ENCODE results near the gene MLF2.

Gene MLF2, protein sequence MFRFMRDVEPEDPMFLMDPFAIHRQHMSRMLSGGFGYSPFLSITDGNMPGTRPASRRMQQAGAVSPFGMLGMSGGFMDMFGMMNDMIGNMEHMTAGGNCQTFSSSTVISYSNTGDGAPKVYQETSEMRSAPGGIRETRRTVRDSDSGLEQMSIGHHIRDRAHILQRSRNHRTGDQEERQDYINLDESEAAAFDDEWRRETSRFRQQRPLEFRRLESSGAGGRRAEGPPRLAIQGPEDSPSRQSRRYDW

GRCh38 chr12:6752921-6753771, at the start of gene MLF2:
Gene MLF2, minus strand, starts transcription at chr12:6753141. Its CDS starts 807 bp downstream, at chr12:6752334.
- peak; percentile 97 for DNase-seq (ENCODE audit: low spot score)

DNA sequence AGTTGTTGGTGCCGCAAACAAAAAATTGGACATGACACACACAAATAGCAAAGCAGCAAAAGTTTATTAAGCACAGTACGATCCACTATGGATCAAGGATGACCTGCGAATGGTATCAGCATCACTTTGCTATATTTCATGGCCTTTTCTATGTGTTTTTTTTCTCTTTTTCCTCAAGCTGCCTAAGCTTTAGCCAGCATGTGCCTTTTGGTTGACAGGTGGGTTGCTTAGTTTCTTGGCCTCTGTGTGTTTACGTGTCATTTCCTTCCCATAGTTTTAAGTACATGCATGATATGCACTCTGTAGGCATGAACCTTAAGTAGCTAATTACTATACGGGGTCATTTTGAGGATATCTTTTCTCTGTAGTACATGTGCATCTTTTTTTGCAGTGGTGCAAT, 46.2 kb upstream of the MLF2 start:
- no peak for DNase-seq (ENCODE audit: low spot score)

DNA sequence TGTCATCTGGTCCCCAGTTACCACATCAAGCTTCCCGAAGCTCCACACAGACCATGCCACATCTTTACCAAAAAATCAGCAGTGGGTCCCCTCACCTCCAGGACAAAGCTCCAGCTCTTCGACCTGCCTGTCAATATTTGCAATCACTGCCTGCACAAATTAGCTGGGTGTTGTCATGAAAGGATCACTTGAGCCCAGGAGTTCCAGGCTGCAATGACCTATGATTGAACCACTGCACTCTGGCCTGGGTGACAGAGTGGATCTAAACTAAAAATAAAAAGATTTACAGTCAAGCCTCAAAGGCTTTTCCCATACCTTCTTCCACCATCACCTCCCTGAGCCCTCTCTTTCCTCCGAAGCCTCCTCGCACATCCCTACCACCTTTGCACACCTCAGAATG, 43.6 kb upstream of the MLF2 start:
- no peak for DNase-seq (ENCODE audit: low spot score)

- no peak for DNase-seq (ENCODE audit: low spot score)
Observed at GRCh38 chr12:6795088-6795487, 42.1 kb upstream of the MLF2 start.

- DNase-seq (ENCODE audit: low spot score), result peak; percentile 43
Observed at GRCh38 chr12:6792522-6793201, 39.7 kb upstream of the MLF2 start.

DNA sequence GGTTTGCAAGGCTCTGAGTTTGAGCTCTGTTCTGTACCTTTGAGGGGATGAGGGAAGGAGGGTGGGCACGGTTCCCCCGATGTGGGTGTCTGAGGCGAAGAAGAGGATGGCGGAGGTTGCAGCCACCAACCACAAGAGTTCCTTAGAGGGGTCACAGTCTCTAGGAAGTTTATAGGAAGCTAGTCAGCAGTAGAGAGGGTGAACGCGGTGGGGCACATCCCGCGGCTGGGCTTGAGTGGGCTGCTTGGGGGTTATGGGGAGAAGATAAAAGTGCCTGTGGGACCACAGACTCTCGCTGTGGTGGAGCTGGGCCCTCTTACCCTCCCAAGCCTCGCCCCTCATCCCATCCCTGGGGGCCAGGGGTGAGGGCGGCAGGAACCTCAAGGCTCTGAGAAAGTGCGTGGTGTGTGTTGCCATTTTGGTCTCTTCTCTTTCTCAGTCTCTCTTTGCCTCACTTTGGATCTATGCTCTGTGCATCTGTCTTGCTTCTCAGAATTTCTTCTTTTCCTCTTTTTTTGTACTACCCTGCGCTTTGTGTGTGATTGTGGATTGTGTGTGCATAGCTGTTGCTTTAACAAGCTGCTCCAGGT, 39.1 kb upstream of the MLF2 start:
- no peak for DNase-seq (ENCODE audit: low spot score)

GRCh38 chr12:6790496-6791150, 37.7 kb upstream of the MLF2 start:
- peak; percentile 49 for DNase-seq (ENCODE audit: low spot score)

GRCh38 chr12:6788972-6789924, 36.3 kb upstream of the MLF2 start, which contains the start of gene CD4:
Gene CD4, plus strand, starts transcription at chr12:6789528. Its CDS starts 10,611 bp downstream, at chr12:6800139.
- DNase-seq (ENCODE audit: low spot score), result peak; percentile 68

DNA sequence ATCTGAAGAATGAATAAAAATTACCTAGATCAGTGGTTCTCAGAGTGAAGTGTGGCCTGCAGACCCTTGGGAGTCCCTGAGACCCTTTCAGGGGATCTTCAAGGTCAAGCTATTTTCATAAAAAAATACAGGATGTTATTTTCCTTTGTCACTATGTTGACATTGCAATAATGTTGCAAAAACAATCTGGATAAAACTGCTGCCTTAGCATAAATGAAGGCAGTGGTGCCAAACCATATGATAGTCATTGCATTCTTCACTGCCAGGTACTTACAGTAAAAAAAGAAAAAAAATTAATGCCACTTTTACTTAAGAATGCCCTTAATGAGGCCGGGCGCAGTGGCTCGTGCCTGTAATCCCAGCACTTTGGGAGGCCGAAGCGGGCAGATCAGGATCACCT, 34.4 kb upstream of the MLF2 start:
- no peak for DNase-seq (ENCODE audit: low spot score)

DNA sequence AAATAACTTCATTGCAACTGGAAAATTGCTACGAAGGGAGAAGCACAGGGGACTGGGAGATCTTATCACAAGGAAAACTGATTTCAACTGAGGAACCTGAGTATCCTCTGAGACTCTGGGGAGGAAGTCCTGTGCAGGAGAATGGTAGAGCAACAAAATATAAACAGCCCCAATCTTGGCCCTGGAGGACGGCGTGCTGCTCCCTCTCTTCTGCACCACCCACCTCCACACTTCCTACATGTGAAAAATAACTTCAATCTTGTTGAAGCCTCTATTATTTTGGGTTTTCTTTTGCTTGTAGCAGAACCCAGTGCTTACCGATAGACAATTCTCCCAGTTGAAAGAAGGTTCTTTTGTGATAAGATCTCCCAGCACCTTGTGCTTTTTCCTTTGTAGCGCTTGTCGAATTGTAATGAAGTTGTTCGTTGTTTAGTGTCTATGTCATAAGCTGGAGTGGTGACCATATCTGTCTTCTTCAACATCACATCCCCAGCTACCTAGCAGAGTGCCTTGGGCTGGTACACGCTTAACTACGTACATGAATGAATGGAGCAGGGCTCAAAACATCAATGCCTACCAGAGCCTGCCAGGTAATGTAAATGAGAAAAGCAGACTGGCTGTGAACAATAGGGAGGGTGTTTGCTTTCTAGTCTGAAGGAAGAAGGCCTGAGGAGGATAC, 33.6 kb upstream of the MLF2 start:
- no peak for DNase-seq (ENCODE audit: low spot score)

DNA sequence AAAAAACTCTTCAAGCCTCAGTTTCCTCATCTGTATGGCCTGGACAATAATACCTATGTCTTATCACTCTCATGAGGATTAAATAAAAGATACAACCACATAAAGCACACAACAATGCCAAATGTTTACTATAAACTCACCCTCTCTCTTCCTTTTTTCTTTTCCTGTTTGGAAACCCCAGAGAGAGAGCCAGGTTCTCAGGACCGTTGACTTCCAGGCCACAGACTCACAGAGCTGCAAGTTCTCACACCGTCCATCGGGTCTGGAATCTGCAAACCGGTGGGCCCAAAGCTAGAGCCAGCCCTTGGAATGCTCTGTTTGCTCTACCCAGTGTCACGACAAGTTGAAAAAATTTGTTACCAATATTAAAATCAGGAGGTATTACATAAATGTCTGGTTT, 31.8 kb upstream of the MLF2 start:
- no peak for DNase-seq (ENCODE audit: low spot score)

DNA sequence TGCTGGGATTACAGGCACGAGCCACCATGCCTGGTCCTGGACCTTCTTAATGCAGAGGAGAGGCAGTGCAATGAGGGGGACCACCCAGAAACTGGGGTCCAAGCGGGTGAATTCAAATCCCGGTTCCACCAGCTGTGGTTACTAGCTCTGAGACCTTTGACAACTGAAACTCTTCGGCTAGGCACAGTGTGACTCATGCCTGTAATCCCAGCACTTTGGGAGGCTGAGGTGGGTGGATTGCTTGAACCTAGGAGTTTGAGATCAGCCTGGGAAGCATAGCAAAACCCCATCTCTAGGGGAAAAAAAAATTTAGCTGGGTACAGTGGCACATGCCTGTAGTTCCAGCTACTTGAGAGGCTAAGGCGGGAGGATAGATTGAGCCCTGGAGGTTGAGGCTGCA, 31.4 kb upstream of the MLF2 start:
- no peak for DNase-seq (ENCODE audit: low spot score)

- DNase-seq (ENCODE audit: low spot score), result no peak
Observed at GRCh38 chr12:6783828-6784227, 30.9 kb upstream of the MLF2 start.

DNA sequence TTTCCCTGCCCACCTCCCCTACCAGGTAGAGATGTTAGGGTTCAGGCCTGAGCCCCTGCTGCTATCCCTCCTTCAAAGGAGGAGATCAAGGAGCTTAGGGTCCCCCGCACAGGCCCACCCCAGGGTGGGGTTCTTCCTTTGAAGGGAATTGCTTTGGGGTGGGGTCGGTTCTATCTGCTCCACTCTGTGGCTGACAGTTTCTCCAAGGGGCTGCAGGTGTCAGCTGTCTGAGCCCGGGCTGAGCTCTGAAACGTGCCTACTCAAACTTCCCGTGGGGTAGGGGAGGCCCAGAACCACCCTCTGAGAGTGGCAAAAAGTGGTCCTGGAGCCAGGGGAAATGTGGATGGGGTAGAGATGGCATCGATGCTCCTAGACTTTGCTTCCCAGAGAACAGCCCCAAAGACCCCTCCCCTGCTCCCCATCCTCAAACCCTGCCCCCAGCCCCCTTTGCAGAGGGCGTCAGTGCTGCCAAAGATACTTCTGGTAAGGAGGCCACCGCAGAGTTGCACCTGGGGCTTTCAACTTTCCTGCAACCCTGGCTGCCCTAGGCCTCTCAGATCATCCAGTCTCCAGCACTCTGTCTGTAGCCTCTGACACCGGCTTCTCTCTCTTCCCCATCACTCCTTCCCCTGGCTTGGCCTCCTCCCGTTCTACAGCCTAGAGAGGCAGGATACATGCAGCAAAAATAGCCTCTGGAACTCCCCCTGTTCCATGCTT, 30.1 kb upstream of the MLF2 start:
- no peak for DNase-seq (ENCODE audit: low spot score)

DNA sequence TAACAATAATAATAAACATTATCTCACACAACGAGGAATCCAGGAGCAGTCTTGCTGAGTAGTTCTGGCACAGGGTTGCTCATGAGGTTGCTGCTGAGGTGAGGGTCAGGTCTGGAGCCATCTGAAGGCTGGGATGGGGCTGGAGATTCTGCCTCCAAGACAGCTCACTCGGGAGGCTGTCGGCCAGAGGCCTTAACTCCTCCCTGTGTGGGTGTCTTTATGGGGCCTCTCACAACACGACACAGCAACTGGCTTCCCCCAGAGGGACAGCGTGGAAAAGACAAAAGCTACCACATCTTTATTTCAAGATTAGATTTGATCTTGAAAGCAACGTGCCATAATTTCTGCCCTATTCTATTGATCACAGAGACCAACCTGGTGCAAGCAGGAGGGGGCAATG, 29.2 kb upstream of the MLF2 start:
- DNase-seq (ENCODE audit: low spot score), result no peak

DNA sequence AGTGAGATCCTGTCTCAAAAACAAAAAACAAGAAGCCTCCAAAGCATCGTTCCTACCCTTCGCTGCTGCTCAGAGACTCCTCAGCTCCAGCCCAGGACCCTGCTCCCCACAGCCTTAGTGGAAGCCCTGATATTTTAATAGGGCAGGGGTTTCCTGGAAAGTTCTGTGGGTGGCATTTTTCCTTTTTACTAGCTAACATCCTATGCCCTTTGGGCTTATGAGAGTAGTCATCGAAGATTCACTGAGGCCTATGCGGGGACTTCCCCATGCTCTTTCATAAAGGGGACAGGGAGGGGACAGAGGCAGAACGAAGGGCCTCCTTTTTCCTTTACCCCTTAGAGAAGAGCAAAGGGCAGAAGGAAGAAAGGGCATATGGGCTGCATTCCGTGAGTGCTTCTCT, 27.6 kb upstream of the MLF2 start:
- no peak for DNase-seq (ENCODE audit: low spot score)

DNA sequence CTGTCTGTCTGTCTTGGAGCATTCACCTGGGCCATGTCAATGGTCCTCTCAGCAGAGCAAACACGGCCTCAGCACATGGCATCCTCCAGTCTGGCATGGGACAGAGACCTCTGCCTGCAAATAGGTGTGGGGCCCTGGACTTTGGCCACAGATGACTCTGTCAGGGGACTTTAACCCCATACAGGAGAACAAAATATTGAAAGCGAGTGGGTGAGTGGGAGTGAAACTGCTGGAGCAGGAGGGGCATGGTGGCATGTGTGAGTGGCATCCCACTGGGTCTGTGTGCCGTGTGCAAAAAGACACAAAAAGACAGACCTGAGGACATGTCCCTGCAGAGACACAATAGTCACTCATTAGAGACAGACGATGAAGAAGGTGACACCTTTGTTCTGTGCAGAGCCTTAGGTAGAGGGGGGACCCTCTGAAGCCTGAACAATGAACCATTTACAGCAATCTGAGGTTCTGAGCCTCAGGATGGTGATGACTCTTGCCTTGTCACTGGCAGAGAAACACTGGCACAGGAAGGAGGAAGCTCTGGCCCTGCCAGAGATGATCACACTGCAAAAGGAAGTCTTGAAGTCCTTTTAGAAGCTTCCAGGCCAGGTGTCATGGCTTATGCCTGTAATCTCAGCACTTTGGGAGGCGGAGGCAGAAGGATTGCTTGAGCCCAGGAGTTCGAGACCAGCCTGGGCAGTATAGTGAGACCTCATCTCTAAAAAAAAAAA, 26.9 kb upstream of the MLF2 start:
- DNase-seq (ENCODE audit: low spot score), result no peak

DNA sequence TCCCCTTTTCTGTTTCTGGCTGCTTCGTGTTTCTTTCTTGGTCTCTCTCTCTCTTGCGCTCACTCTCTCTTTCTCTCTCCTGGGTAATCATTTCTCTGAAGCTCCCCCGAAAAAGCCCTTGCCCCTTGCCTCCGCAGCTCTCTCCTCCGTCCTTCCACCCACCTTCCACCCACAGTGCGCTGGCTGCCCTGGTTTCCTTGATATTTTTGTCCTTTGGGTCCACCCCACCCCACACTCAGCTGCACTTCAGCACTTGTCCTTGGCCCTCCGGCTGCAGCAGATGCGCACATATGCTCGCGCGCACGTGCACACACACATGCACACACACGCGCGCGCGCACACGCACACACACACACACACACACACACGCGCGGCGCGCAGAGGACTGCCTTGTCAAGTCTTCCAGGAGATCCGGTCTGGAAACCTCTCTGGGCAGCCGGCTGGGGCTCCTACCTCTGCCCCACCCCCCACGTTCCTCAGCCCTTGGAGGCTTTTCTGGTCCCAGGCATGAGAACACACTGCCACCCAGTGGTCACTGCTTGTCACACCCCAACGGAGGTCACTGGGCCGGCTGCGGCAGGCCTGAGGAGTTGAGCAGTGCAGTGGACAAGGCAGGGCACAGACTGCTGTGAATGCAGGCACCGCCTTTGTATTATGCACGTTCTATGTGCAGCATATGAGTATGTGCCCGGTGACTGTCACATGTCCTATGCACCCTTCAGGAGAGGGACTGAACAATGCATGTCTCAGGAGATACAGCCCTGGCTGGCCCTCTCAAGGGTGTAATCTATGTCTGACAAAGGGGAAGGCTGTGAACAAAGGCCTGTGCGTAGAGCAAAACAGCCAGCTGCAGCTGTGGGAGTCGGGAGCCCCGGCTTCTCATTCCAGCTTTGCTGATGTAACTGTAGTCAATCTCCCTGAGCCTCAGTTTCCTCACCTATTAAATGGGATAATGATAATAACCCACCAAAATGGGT, 25.9 kb upstream of the MLF2 start:
- peak; percentile 89 for DNase-seq (ENCODE audit: low spot score)
